Activated T-cell treated with anti-CD3 and anti-CD28 coated beads, Interleukin-2, amount 50 U/mL, for 24 hours (primary cell): Measurements from ENCODE around the gene SLC25A18.
"Not testable (repeated sequence)": the region's sequence is repeated elsewhere in the genome, so short reads cannot be mapped to it uniquely, and the experiment has no call there.

Source experiments
- DNase-seq: peaks from one replicate; pipeline ENCODE4 v3.0.0-alpha.2; 2020
- H3K27ac Mint-ChIP-seq: 2 replicates; pipeline ENCODE4 v1.8.0; 2020; ENCODE audit warnings: mild to moderate bottlenecking, mixed read lengths
- H3K27me3 Mint-ChIP-seq: 2 replicates; pipeline ENCODE4 v1.8.0; 2020; ENCODE audit warnings: mixed read lengths
- H3K36me3 Mint-ChIP-seq: 2 replicates; pipeline ENCODE4 v1.8.0; 2020; ENCODE audit warnings: low read depth, mixed read lengths
- H3K4me1 Mint-ChIP-seq: 2 replicates; pipeline ENCODE4 v1.8.0; 2020; ENCODE audit warnings: low read depth, mixed read lengths
- H3K4me3 Mint-ChIP-seq: 2 replicates; pipeline ENCODE4 v1.8.0; 2020; ENCODE audit warnings: mild to moderate bottlenecking, moderate library complexity, mixed read lengths
- H3K9me3 Mint-ChIP-seq: 2 replicates; pipeline ENCODE4 v1.8.0; 2020; ENCODE audit warnings: mixed read lengths

SLC25A18 gene, protein sequence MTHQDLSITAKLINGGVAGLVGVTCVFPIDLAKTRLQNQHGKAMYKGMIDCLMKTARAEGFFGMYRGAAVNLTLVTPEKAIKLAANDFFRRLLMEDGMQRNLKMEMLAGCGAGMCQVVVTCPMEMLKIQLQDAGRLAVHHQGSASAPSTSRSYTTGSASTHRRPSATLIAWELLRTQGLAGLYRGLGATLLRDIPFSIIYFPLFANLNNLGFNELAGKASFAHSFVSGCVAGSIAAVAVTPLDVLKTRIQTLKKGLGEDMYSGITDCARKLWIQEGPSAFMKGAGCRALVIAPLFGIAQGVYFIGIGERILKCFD

DNA sequence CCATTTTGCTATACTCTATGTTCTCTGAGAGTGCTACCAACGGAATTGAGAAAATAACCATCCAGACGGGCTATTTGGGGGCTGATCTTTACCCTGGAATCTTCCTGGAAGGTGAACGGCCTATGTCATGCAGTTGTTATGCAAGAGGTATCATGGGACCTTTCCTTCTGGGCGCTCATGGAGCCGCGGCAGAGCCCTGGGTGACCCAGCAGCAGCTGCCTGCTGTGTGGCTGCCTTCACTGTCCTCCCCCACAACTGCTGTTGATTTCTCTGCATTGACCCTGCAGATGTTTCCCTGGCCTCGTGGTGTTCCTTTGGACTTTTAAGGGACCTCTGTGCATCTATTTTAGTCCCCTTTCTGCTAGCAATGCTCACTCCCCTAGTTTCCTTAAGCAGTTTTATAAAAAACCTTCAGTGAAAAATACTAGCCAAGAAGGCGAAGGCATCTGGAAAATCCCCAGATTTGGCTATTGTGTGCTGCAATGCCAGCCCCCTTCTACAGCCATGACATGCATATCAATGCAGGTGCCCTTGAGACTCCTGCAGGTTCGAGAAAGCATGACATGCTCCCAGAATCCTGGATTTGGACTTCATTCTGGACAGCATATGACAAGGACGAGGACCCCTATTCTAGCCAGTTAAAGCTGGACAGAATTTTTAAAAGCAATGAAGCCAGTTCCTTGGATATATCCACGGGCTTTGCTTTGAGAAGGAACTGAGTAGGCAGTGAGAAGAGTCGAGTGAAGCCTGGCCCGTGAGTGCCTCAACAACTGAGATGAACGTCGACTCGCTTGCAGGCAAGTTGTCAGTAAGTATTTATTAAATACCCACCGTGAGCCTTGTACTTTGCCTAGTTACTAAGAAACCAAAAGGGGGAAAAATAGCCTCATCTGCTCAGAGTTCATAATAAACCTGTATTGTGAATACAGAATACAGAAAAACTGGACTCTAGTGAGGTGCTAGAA, at the start of gene SLC25A18:
Gene SLC25A18 (plus strand): TSS at position 593 of the 965 bp plus-strand sequence. CDS start 16,447 bp downstream, outside the sequence.
- Mint-ChIP-seq H3K4me1 (no peaks in the 10 kb centered on the region), H3K9me3 (no peaks in the 10 kb centered on the region), H3K4me3 (no peak within 1 kb of the TSS), H3K27me3 (peaks cover 6% of the 10 kb centered on the region), H3K36me3 (no peaks in the 10 kb centered on the region), H3K27ac (no peak within 1 kb of the TSS)
- DNase-seq: no peak

DNA sequence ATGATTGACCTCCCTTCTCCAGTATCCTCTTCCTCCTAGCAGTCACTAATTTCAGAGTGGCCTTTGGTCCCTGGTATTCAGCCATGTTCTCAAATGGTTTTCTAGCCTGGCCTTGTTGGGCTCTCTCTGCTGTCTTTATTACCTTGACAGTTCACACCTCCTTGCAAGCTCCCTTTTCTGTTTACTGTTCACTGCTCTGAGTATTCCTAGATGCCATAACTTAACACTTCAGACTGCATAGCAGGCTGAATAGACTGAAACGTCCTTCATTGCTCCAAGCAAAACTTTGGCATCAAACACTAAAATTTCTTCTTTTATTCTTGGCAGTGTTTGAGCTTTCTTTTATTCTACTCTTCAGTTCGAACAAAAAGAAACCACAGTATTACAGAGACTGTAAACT, 49.7 kb upstream of the SLC25A18 start:
- H3K4me3 Mint-ChIP-seq: no peak overlapping the region
- H3K36me3 Mint-ChIP-seq: no peaks in the 10 kb centered on the region
- H3K4me1 Mint-ChIP-seq: no peaks in the 10 kb centered on the region
- DNase-seq: no peak
- no peak overlapping the region for H3K27ac Mint-ChIP-seq
- peaks cover 6% of the 10 kb centered on the region for H3K27me3 Mint-ChIP-seq
- H3K9me3 Mint-ChIP-seq: no peaks in the 10 kb centered on the region

DNA sequence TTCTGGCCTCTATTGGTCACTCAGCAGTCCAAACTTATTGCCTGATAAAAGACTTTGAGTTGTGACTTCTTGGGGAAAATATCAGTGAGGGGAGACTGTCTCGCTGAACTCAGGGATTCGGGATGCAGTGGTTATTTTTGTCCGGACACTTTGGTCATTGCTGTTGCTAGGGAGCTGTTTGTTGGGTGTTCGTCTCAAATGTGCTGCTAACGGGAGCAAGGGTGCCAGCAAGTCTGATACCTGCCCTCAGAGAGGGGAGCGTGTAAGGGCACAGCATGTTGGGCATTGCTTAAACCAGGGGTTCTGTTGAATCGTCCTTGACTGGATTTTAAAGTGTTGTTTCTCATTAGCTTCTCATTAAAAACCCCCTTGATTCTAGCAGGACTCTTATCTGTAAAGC, 49.2 kb upstream of the SLC25A18 start:
- H3K36me3 Mint-ChIP-seq: no peaks in the 10 kb centered on the region
- no peak overlapping the region for H3K4me3 Mint-ChIP-seq
- peaks cover 6% of the 10 kb centered on the region for H3K27me3 Mint-ChIP-seq
- no peaks in the 10 kb centered on the region for H3K9me3 Mint-ChIP-seq
- no peak for DNase-seq
- no peak overlapping the region for H3K27ac Mint-ChIP-seq
- H3K4me1 Mint-ChIP-seq: no peaks in the 10 kb centered on the region

DNA sequence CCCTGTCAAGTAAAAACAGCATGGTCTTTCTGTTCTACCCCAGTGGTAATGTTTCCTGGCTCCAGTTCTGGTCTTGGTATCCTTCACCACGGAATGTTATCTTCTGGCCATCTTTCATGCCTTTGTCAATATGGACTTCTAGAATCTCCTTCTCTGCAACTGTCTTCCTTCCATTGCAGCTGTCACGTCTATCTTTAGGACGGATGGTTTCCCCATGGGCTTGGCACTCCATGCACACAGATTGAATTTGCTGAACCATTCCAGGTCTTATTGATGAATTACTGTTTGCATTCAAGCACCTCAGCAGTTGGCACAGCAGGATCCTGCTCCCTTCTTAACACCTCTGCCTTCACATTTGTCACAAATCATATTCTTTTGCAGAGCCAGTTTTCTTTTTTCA, 44.9 kb upstream of the SLC25A18 start:
- DNase-seq: no peak
- Mint-ChIP-seq H3K27ac (no peak overlapping the region), H3K36me3 (no peaks in the 10 kb centered on the region), H3K4me1 (no peaks in the 10 kb centered on the region), H3K4me3 (no peak overlapping the region), H3K27me3 (peaks cover 27% of the 10 kb centered on the region), H3K9me3 (no peaks in the 10 kb centered on the region)

DNA sequence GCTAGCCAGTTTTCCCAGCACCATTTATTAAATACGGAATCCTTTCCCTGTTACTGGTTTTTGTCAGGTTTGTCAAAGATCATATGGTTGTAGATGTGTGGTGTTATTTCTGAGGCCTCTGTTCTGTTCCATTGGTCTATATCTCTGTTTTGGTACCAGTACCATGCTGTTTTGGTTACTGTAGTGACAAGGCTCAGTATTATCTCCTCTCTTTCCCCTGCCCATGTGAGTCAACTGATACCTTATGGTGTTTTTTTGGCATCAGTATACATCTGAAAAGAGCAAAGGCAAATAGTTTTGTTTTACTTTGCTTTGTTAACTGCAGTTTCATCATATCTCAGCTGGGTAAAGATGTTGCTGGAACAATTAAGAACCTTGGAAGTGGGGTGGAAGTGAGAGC, 41.3 kb upstream of the SLC25A18 start:
- not testable (repeated sequence) for H3K27ac Mint-ChIP-seq, H3K4me1 Mint-ChIP-seq, H3K4me3 Mint-ChIP-seq, DNase-seq, H3K9me3 Mint-ChIP-seq, H3K36me3 Mint-ChIP-seq
- H3K27me3 Mint-ChIP-seq: peaks cover 39% of the 10 kb centered on the region

DNA sequence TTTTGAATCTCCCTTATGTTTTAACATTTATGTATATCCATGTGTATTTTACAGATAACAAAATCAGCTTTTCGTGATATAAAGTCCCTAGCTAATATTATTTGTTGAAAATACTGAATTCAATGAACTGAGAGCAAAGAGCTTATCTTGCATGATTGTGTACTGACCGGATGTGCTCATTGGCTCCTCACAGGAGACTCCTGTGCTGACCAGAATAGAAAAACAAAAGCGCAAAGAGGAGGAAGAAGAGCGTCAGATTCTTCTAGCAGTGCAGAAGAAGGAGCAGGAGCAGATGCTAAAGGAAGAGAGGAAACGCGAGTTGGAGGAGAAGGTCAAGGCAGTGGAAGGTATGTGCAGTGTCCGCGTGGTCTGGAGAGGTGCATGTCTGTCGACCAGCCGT, 39.4 kb upstream of the SLC25A18 start:
- peaks cover 54% of the 10 kb centered on the region for H3K27me3 Mint-ChIP-seq
- no peaks in the 10 kb centered on the region for H3K9me3 Mint-ChIP-seq
- H3K4me1 Mint-ChIP-seq: peaks cover 1% of the 10 kb centered on the region
- no peak overlapping the region for H3K27ac Mint-ChIP-seq
- H3K36me3 Mint-ChIP-seq: no peaks in the 10 kb centered on the region
- no peak overlapping the region for H3K4me3 Mint-ChIP-seq
- no peak for DNase-seq

DNA sequence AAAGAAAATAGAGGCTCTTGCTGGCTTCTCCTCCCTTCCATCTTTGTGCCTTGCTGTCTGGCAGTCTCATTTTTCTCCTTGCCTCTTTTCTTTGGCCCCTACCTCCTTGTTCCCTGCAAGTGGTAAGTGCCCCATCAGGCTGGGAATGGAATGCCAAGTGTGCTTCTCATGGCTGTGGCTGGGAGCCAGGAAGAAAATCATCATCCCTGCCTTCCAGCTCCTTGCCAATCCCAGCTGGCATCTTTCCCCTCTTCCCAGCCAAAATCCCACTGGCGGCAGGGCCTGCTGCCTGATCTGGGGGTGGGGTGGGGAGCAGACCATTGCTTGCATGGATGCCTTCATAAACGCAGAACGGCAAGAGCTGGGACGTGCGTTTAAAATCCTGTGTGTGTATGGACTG, 27.0 kb upstream of the SLC25A18 start:
- no peak overlapping the region for H3K27ac Mint-ChIP-seq
- no peaks in the 10 kb centered on the region for H3K36me3 Mint-ChIP-seq
- H3K4me1 Mint-ChIP-seq: no peaks in the 10 kb centered on the region
- H3K9me3 Mint-ChIP-seq: no peaks in the 10 kb centered on the region
- no peak overlapping the region for H3K4me3 Mint-ChIP-seq
- no peak for DNase-seq
- H3K27me3 Mint-ChIP-seq: peaks cover 5% of the 10 kb centered on the region

DNA sequence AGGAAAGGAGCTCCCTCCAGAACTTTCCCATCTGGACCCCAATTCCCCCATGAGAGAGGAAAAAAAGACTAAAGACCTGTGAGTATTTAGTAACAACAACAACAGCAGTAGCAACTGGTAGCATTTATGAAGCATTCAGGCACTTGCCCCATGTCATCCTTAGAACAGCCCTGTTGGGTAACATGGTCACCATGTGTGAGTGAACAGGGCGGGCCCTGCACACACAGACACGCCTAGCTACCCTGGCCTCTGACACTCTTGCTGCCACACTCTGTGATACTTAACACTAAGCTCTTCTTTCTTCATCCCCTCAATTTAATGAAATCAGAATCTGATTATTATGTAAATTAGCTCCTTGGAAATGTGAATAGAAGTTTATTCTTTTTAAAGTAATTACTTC, 26.1 kb upstream of the SLC25A18 start:
- Mint-ChIP-seq H3K27me3 (peaks cover 5% of the 10 kb centered on the region), H3K4me3 (no peak overlapping the region), H3K9me3 (no peaks in the 10 kb centered on the region), H3K4me1 (no peaks in the 10 kb centered on the region), H3K27ac (no peak overlapping the region), H3K36me3 (no peaks in the 10 kb centered on the region)
- no peak for DNase-seq

DNA sequence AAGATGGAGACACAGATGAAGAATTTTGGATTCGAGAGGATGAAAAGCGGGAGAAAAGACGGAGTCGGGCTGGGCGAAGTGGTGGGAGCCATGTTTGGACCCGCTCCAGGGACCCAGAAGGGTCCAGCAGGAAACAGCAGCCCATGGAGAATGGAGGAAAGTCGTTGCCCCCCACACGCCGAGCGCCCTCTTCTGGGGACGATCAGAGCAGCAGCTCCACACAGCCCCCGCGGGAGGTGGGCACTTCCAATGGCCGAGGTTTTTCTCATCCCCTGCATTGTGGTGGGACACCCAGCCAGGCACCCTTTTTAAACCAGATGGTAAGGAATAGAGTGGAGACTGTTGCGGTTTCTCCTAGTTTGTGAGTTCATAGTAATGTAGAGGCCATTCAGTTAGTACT, 22.8 kb upstream of the SLC25A18 start:
- H3K27ac Mint-ChIP-seq: no peak overlapping the region
- no peak overlapping the region for H3K4me3 Mint-ChIP-seq
- no peaks in the 10 kb centered on the region for H3K4me1 Mint-ChIP-seq

DNA sequence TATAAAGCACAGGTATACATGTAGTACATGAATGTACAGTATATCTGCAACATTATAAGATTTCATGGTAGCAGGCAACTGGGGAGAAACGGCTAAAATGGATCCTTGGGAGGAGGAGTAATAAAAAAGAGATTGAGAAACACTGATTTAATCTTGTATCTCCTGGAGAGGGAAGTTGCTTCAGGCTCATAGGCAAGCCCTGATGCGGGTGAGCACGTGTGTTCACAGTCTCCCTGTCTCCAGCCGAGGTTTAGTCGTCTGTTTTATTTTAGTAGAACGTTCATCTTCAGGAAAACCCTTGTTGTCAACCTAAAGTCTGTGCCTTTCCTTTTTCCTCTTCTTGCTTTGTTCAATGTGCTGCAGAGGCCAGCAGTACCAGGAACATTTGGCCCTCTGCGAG, 21.8 kb upstream of the SLC25A18 start:
- Mint-ChIP-seq H3K36me3 (no peaks in the 10 kb centered on the region), H3K27ac (no peak overlapping the region), H3K4me3 (no peak overlapping the region), H3K9me3 (no peaks in the 10 kb centered on the region), H3K4me1 (no peaks in the 10 kb centered on the region), H3K27me3 (peaks cover 3% of the 10 kb centered on the region)
- DNase-seq: no peak

More for the DNA sequence above, 22.8 kb upstream of the SLC25A18 start:
- H3K27me3 Mint-ChIP-seq: peaks cover 3% of the 10 kb centered on the region
- no peak for DNase-seq
- H3K36me3 Mint-ChIP-seq: no peaks in the 10 kb centered on the region
- no peaks in the 10 kb centered on the region for H3K9me3 Mint-ChIP-seq

DNA sequence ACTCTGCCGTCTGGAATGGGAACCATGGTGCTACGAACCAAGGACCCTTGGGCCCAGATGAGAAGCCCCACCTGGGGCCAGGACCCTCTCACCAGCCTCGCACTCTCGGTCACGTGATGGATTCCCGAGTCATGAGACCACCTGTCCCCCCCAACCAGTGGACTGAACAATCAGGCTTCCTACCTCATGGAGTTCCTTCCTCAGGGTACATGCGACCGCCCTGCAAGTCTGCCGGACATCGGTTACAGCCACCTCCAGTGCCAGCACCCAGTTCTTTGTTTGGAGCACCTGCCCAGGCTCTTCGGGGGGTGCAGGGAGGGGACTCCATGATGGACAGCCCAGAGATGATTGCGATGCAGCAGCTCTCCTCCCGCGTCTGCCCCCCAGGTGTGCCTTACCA, 20.8 kb upstream of the SLC25A18 start:
- Mint-ChIP-seq H3K4me1 (no peaks in the 10 kb centered on the region), H3K36me3 (no peaks in the 10 kb centered on the region), H3K27me3 (peaks cover 3% of the 10 kb centered on the region), H3K9me3 (no peaks in the 10 kb centered on the region), H3K4me3 (no peak overlapping the region), H3K27ac (no peak overlapping the region)
- no peak for DNase-seq

DNA sequence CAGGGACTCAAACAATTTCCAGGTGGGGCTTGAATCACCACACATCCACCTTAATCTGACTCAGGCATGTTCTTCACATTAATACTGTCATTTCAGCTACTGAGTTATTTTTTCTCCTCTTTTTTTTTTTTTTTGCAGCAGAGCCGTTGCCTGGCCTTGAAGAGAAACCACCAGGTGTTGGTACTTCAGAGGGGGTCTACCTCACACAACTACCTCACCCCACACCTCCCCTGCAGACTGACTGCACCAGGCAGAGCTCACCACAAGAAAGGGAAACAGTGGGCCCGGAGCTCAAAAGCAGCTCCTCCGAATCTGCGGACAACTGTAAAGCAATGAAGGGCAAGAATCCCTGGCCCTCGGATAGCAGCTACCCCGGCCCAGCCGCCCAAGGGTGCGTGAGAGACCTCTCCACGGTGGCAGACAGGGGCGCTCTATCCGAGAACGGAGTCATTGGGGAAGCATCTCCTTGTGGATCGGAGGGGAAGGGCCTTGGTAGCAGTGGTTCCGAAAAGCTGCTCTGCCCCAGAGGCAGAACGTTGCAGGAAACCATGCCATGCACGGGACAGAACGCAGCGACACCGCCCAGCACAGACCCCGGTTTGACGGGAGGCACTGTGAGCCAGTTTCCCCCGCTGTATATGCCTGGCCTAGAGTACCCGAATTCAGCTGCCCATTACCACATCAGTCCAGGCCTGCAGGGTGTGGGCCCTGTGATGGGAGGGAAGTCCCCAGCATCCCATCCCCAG, 15.1 kb upstream of the SLC25A18 start:
- no peak overlapping the region for H3K27ac Mint-ChIP-seq
- no peaks in the 10 kb centered on the region for H3K4me1 Mint-ChIP-seq
- H3K27me3 Mint-ChIP-seq: no peaks in the 10 kb centered on the region
- no peak overlapping the region for H3K4me3 Mint-ChIP-seq
- no peaks in the 10 kb centered on the region for H3K36me3 Mint-ChIP-seq
- no peak for DNase-seq
- no peaks in the 10 kb centered on the region for H3K9me3 Mint-ChIP-seq

DNA sequence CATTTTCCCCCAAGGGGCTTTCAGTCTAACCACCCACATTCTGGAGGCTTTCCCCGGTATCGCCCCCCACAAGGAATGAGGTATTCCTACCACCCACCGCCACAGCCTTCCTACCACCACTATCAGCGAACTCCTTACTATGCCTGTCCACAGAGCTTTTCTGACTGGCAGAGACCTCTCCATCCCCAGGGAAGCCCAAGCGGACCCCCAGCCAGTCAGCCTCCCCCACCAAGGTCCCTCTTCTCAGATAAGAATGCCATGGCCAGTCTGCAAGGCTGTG, 14.6 kb upstream of the SLC25A18 start:
- no peaks in the 10 kb centered on the region for H3K36me3 Mint-ChIP-seq
- no peaks in the 10 kb centered on the region for H3K27me3 Mint-ChIP-seq
- no peak overlapping the region for H3K27ac Mint-ChIP-seq
- no peak overlapping the region for H3K4me3 Mint-ChIP-seq
- DNase-seq: no peak
- no peaks in the 10 kb centered on the region for H3K9me3 Mint-ChIP-seq
- H3K4me1 Mint-ChIP-seq: no peaks in the 10 kb centered on the region

DNA sequence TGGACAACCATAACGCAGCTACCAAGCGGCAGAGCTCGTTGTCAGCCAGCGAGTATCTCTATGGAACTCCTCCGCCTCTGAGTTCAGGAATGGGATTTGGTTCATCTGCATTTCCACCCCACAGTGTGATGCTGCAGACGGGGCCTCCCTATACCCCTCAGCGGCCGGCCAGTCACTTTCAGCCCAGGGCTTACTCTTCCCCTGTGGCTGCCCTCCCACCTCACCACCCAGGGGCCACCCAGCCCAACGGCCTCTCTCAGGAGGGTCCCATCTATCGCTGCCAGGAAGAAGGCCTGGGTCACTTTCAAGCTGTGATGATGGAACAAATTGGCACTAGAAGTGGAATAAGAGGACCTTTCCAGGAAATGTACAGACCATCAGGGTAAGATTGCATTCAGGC, 14.1 kb upstream of the SLC25A18 start:
- DNase-seq: no peak
- Mint-ChIP-seq H3K4me3 (no peak overlapping the region), H3K4me1 (no peaks in the 10 kb centered on the region), H3K36me3 (no peaks in the 10 kb centered on the region), H3K27ac (no peak overlapping the region), H3K9me3 (no peaks in the 10 kb centered on the region), H3K27me3 (no peaks in the 10 kb centered on the region)

DNA sequence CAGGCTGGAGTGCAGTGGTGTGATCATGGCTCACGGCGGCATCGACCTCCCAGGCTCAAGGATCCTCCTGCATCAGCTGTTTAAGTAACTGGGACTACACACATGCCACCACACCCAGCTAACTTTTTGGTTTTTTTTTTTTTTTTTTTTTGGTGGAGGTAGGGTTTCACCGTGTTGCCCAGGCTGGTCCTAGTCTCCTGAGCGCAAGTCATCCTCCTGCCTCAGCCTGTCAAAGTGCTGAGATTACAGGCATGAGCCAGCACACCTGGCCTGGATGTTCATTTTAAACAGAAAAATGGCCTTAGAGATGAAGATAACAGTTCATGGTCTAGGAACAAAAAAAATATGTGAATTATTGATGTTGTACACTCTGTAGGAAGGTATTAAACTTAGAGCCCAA, 13.6 kb upstream of the SLC25A18 start:
- no peaks in the 10 kb centered on the region for H3K4me1 Mint-ChIP-seq
- no peaks in the 10 kb centered on the region for H3K27me3 Mint-ChIP-seq
- H3K4me3 Mint-ChIP-seq: no peak overlapping the region
- no peaks in the 10 kb centered on the region for H3K36me3 Mint-ChIP-seq
- no peak overlapping the region for H3K27ac Mint-ChIP-seq
- DNase-seq: no peak
- no peaks in the 10 kb centered on the region for H3K9me3 Mint-ChIP-seq
